GM12878 (cell line): Measurements from ENCODE around the gene DPAGT1.
"Not testable (repeated sequence)": the region's sequence is repeated elsewhere in the genome, so short reads cannot be mapped to it uniquely, and the experiment has no call there.

Experiments
- ATF2 ChIP-seq: IDR thresholded peaks from 2 replicates; pipeline ENCODE4 v1.6.1; 2012; ENCODE audit warnings: low read length, inconsistent platforms
- NR2C2 ChIP-seq: IDR thresholded peaks from 2 replicates; pipeline ENCODE4 v1.6.1; 2011; ENCODE audit warnings: borderline replicate concordance, low read depth; ENCODE audit not compliant: control insufficient read depth, insufficient read length
- POLR2A ChIP-seq: IDR thresholded peaks from 2 replicates; pipeline ENCODE4 v1.6.1; 2011; ENCODE audit warnings: low read depth, mild to moderate bottlenecking, low read length
- TF ChIP-seq, protein P1 (sequence below): fragments of 450-650 bp; IDR thresholded peaks from 2 replicates; pipeline ENCODE4 v1.6.1; 2017; ENCODE audit warnings: mild to moderate bottlenecking

GRCh38 chr11:119059128-119059527 is 42.5 kb downstream of the DPAGT1 start:
- not testable (repeated sequence) for TF ChIP-seq POLR2A, ATF2, NR2C2
- TF ChIP-seq, protein P1, sequence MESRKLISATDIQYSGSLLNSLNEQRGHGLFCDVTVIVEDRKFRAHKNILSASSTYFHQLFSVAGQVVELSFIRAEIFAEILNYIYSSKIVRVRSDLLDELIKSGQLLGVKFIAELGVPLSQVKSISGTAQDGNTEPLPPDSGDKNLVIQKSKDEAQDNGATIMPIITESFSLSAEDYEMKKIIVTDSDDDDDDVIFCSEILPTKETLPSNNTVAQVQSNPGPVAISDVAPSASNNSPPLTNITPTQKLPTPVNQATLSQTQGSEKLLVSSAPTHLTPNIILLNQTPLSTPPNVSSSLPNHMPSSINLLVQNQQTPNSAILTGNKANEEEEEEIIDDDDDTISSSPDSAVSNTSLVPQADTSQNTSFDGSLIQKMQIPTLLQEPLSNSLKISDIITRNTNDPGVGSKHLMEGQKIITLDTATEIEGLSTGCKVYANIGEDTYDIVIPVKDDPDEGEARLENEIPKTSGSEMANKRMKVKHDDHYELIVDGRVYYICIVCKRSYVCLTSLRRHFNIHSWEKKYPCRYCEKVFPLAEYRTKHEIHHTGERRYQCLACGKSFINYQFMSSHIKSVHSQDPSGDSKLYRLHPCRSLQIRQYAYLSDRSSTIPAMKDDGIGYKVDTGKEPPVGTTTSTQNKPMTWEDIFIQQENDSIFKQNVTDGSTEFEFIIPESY = not testable (repeated sequence)
